ENCODE measurements around the gene PRKCI. TPM values are rescaled to one million over a fixed set of nuclear protein-coding genes. Genes with fewer than 3 reads are reported as not detected.
A peak's percentile ranks its signal among the peaks of the same experiment; 100 is the strongest.
"Not testable (repeated sequence)": the region's sequence is repeated elsewhere in the genome, so short reads cannot be mapped to it uniquely, and the experiment has no call there.

The PRKCI gene
- 12.9 TPM for polyA plus RNA-seq

DNA sequence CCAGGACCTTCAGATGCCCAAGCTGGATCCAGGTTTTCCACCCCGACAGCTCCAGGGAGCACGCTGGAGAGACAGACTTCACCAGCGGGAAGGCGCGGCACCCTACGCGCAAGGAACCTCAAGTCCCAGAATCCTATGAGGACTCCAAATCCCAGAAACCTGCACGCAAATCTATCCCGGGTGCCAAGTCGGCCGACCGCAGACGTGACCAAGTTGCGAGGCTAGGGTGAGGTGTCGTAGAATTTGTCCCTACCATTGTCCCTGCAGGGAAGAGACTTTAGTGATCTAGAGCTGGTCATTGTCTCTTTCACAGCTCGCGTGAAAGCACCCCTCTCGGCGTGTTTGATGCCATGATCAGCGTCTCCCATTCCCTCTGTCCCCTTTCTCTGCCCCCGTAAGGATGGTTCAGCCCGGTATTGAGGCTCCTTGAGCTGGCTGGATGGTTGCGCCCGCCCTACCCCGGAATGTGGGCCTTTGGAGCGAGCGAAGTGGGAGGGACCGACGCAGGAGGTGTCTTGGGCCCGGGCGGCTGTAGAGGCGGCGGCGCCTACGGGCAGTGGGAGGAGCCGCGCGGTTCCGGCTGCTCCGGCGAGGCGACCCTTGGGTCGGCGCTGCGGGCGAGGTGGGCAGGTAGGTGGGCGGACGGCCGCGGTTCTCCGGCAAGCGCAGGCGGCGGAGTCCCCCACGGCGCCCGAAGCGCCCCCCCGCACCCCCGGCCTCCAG lies at the start of gene PRKCI:
Gene PRKCI, plus strand, starts transcription at position 501 of the 723 bp plus-strand sequence. CDS start 246 bp downstream, outside the sequence.
- Mint-ChIP-seq H3K27me3 (no peaks in the 10 kb centered on the region), H3K36me3 (no peaks in the 10 kb centered on the region), H3K4me1 (peaks cover 9 to 19% (median 14%) of the 10 kb centered on the region in 3 donors), H3K9me3 (no peaks in the 10 kb centered on the region), H3K27ac (peak within 1 kb of the TSS in 2 of 3 donors; percentile 92 to 96), H3K4me3 (peak within 1 kb of the TSS; percentile 96 to 99 (median 98))

DNA sequence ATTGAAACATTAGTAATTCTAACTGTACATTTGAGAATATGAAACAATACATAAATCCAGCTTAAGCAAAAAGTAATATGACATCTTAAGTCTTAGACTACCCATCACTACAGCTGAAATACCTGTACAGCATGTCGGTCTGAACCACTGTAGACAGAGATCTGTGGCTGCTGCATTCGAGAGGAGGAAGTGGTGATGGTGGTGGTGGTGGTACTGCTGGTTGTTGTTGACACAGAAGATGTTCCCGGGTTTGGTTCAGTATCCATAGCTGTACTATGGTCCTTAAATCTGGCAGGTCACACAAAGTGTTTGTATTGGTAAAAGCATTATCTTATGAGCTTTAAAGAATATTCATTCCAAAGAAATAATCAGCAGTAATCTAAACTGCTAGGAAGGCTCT lies 43.6 kb upstream of the PRKCI start:
- Mint-ChIP-seq H3K27ac (peak overlapping the region; percentile 14 to 64 (median 61)), H3K36me3 (peaks cover 6% of the 10 kb centered on the region), H3K9me3 (no peaks in the 10 kb centered on the region), H3K27me3 (no peaks in the 10 kb centered on the region), H3K4me3 (peak overlapping the region; percentile 75 to 100 (median 85)), H3K4me1 (peaks cover 23 to 33% (median 32%) of the 10 kb centered on the region in 3 donors)

- Mint-ChIP-seq H3K4me1 (peaks cover 20 to 31% (median 29%) of the 10 kb centered on the region in 3 donors), H3K36me3 (peaks cover 6% of the 10 kb centered on the region), H3K27ac (peak overlapping the region; percentile 97 to 100 (median 99))
Measured at GRCh38 chr3:170179432-170179831, 42.8 kb upstream of the PRKCI start.

GRCh38 chr3:170180079-170180907 lies 41.9 kb upstream of the PRKCI start:
- H3K4me3 Mint-ChIP-seq: peak overlapping the region; percentile 93 to 100 (median 99)
- no peaks in the 10 kb centered on the region for H3K9me3 Mint-ChIP-seq
- H3K4me1 Mint-ChIP-seq: peaks cover 17 to 27% (median 23%) of the 10 kb centered on the region in 3 donors
- H3K27me3 Mint-ChIP-seq: no peaks in the 10 kb centered on the region
- peak overlapping the region; percentile 97 to 100 (median 99) for H3K27ac Mint-ChIP-seq
- peaks cover 4% of the 10 kb centered on the region for H3K36me3 Mint-ChIP-seq

More at GRCh38 chr3:170179432-170179831, 42.8 kb upstream of the PRKCI start:
- peak overlapping the region; percentile 93 to 100 (median 99) for H3K4me3 Mint-ChIP-seq
- no peaks in the 10 kb centered on the region for H3K9me3 Mint-ChIP-seq
- no peaks in the 10 kb centered on the region for H3K27me3 Mint-ChIP-seq

GRCh38 chr3:170180908-170181885 lies 41.0 kb upstream of the PRKCI start, which contains the start of gene PHC3:
PHC3 (minus strand) TSS chr3:170181733; CDS start chr3:170181715, 18 bp downstream.
- no peaks in the 10 kb centered on the region for H3K9me3 Mint-ChIP-seq
- H3K27me3 Mint-ChIP-seq: no peaks in the 10 kb centered on the region

DNA sequence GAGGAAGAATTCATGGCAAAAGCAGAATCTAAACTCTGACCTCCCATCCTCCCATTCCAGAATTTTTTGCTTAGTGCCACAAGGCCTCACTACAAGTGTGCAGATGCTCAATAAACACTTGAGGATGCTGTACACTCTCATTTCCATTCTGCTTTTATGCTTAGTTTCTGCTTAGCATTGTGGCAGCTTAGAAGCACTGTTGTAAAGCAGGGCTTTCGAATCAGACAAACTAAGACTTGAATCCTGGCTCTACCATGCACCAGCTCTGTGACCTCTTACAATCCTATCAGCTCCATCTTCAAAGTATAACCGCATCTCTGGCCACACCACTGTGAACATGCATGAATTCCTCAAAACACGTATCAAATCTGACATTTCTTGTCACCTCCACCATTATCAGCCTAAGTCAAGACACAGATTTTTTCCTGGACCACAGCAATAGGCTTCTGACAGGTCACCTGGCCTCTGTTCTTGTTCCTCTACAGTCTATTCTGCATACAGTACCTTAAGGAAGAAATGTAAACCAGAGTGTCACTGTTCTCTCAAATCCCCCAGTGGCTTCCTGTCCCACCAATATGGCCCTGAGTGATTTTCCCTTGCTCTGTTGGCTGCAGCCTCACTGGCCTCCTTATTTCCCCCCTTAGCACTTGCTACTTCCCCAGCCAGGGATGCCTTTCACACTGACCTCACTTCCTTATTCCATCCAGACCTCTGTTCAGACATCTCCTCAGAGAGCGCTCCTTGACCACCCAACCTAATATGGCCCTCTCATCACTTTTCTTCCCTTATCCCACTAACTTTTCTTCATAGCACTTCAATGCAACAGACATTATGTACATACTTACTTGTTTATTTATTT lies 32.6 kb upstream of the PRKCI start:
- Mint-ChIP-seq H3K9me3 (peaks cover 0 to 1% (median 0%) of the 10 kb centered on the region in 3 donors), H3K36me3 (no peaks in the 10 kb centered on the region), H3K4me1 (peaks cover 6 to 14% (median 10%) of the 10 kb centered on the region in 3 donors), H3K27ac (peak overlapping the region in 1 of 3 donors; percentile 7), H3K27me3 (peaks cover 1% of the 10 kb centered on the region), H3K4me3 (no peak overlapping the region)

More at GRCh38 chr3:170180908-170181885, 41.0 kb upstream of the PRKCI start, which contains the start of gene PHC3:
- peak within 1 kb of the TSS; percentile 97 to 100 (median 99) for H3K27ac Mint-ChIP-seq
- H3K36me3 Mint-ChIP-seq: peaks cover 4% of the 10 kb centered on the region
- H3K4me3 Mint-ChIP-seq: peak within 1 kb of the TSS; percentile 93 to 100 (median 99)
- H3K4me1 Mint-ChIP-seq: peaks cover 15 to 27% (median 20%) of the 10 kb centered on the region in 3 donors

GRCh38 chr3:170195759-170196158 lies 26.5 kb upstream of the PRKCI start:
- not testable (repeated sequence) for H3K4me1 Mint-ChIP-seq, H3K36me3 Mint-ChIP-seq, H3K27ac Mint-ChIP-seq, H3K27me3 Mint-ChIP-seq, H3K9me3 Mint-ChIP-seq, H3K4me3 Mint-ChIP-seq

- H3K4me3 Mint-ChIP-seq: no peak overlapping the region
- peaks cover 2% of the 10 kb centered on the region for H3K27me3 Mint-ChIP-seq
- no peaks in the 10 kb centered on the region for H3K36me3 Mint-ChIP-seq
- H3K4me1 Mint-ChIP-seq: peaks cover 0 to 9% (median 0%) of the 10 kb centered on the region in 3 donors
- peaks cover 0 to 1% (median 0%) of the 10 kb centered on the region in 3 donors for H3K9me3 Mint-ChIP-seq
- no peak overlapping the region for H3K27ac Mint-ChIP-seq
Measured at GRCh38 chr3:170196833-170197232, 25.4 kb upstream of the PRKCI start.

GRCh38 chr3:170200987-170201386 lies 21.2 kb upstream of the PRKCI start:
- no peak overlapping the region for H3K4me3 Mint-ChIP-seq
- peaks cover 0 to 10% (median 0%) of the 10 kb centered on the region in 3 donors for H3K4me1 Mint-ChIP-seq
- peaks cover 0 to 3% (median 0%) of the 10 kb centered on the region in 3 donors for H3K9me3 Mint-ChIP-seq
- H3K36me3 Mint-ChIP-seq: no peaks in the 10 kb centered on the region
- peaks cover 9% of the 10 kb centered on the region for H3K27me3 Mint-ChIP-seq
- no peak overlapping the region for H3K27ac Mint-ChIP-seq

DNA sequence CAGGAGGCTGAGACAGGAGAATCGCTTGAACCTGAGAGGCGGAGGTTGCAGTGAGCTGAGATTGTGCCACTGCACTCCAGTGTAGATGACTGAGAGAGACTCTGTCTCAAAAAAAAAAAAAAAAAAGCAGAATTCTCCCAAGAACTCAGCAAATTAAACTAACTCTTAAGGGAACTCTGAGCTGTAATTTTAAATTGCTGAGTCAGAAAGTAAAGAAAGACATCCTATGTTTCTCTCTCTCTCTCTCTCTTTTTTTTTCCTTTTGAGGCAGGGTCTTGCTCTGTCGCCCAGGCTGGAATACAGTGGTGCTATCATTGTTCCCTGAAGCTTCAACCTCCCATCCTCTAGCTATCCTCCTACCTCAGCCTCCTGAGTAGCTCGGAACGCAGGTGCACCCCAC lies 20.7 kb upstream of the PRKCI start:
- H3K9me3 Mint-ChIP-seq: peaks cover 0 to 3% (median 0%) of the 10 kb centered on the region in 3 donors
- peaks cover 0 to 10% (median 0%) of the 10 kb centered on the region in 3 donors for H3K4me1 Mint-ChIP-seq
- peaks cover 13% of the 10 kb centered on the region for H3K27me3 Mint-ChIP-seq
- no peak overlapping the region for H3K27ac Mint-ChIP-seq
- H3K4me3 Mint-ChIP-seq: no peak overlapping the region
- no peaks in the 10 kb centered on the region for H3K36me3 Mint-ChIP-seq

- Mint-ChIP-seq H3K9me3 (peaks cover 0 to 3% (median 0%) of the 10 kb centered on the region in 3 donors), H3K4me1 (peaks cover 0 to 10% (median 1%) of the 10 kb centered on the region in 3 donors), H3K27me3 (peaks cover 19% of the 10 kb centered on the region), H3K36me3 (peaks cover under 1% of the 10 kb centered on the region), H3K4me3 (no peak overlapping the region), H3K27ac (no peak overlapping the region)
Measured at GRCh38 chr3:170203457-170203856, 18.8 kb upstream of the PRKCI start.

DNA sequence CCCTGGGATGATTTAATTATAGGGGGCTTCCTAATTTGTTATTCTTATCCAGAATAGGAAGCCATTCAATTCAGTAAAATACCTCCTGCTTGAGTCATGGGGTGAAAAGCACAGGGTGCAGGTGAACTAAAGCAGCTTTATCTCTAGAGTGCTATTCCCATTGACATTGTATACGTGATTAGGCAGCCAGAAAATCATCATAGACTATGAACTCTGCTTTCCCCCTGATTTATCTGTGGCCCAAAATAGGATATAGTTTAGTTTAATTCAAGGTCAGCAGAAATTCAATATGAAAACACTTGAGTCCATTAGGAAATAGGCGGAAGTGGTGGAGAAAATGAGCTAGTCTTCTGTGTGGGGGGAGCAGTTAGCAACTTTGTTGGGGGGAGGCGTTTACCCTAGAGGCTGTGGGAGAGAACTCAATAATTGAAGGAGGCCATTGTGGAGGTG lies 18.2 kb upstream of the PRKCI start:
- Mint-ChIP-seq H3K27ac (no peak overlapping the region), H3K4me3 (no peak overlapping the region)

DNA sequence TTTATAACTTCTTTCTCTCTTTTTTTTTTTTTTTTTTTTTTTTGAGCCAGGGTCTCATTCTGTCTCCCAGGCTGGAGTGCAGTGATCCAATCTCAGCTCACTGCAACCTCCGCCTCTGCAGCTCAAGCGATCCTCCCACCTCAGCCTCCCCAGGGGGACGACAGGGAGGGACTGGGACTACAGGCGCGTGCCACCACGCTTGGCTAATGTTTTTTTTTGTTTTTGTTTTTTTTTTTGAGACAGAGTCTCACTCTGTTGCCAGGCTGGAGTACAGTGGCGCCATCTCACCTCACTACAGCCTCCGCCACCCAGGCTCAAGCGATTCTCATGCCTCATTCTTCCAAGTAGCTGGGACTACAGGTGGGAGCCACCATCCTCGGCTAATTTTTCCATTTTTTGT lies 17.7 kb upstream of the PRKCI start:
- H3K36me3 Mint-ChIP-seq: peaks cover 1% of the 10 kb centered on the region
- H3K27me3 Mint-ChIP-seq: peaks cover 23% of the 10 kb centered on the region
- no peak overlapping the region for H3K27ac Mint-ChIP-seq
- H3K4me3 Mint-ChIP-seq: no peak overlapping the region
- peaks cover 0 to 3% (median 0%) of the 10 kb centered on the region in 3 donors for H3K9me3 Mint-ChIP-seq
- H3K4me1 Mint-ChIP-seq: peaks cover 0 to 5% (median 1%) of the 10 kb centered on the region in 3 donors

More for the DNA sequence above, 18.2 kb upstream of the PRKCI start:
- H3K9me3 Mint-ChIP-seq: peaks cover 0 to 3% (median 0%) of the 10 kb centered on the region in 3 donors
- peaks cover 1% of the 10 kb centered on the region for H3K36me3 Mint-ChIP-seq
- H3K27me3 Mint-ChIP-seq: peaks cover 23% of the 10 kb centered on the region
- H3K4me1 Mint-ChIP-seq: peaks cover 0 to 9% (median 1%) of the 10 kb centered on the region in 3 donors
